Stimulated activated CD8-positive, alpha-beta memory T cell treated with anti-CD3 and anti-CD28 coated beads, Interleukin-15, amount 100 ng/mL, for 1 hour (primary cell): ENCODE data around the gene CASP10.

ENCODE experiments used
- DNase-seq: peaks from one replicate; pipeline ENCODE4 v3.0.0-alpha.2; 2020; ENCODE audit warnings: low read depth

CASP10 gene

GRCh38 chr2:201260302-201260800 is 77.4 kb downstream of the CASP10 start, which contains the start of gene CASP8:
TSS of gene CASP8 (plus strand) at chr2:201260536. CDS start at chr2:201266487, 5,951 bp downstream.
- DNase-seq, result peak; percentile 37

GRCh38 chr2:201261471-201261870 is 78.5 kb downstream of the CASP10 start:
- no peak for DNase-seq

GRCh38 chr2:201261906-201262305 is 79.0 kb downstream of the CASP10 start:
- DNase-seq, result no peak

GRCh38 chr2:201262718-201263117 is 79.8 kb downstream of the CASP10 start:
- DNase-seq, result no peak

GRCh38 chr2:201263779-201264178 is 80.8 kb downstream of the CASP10 start:
- no peak for DNase-seq

- DNase-seq, result no peak
Observed at GRCh38 chr2:201264472-201265173, 81.7 kb downstream of the CASP10 start.

GRCh38 chr2:201266629-201267028 is 83.7 kb downstream of the CASP10 start:
- no peak for DNase-seq

- DNase-seq, result no peak
Observed at GRCh38 chr2:201267278-201268030, 84.5 kb downstream of the CASP10 start.

GRCh38 chr2:201269764-201270163 is 86.8 kb downstream of the CASP10 start:
- DNase-seq, result no peak

GRCh38 chr2:201270293-201271001 is 87.5 kb downstream of the CASP10 start:
- DNase-seq, result no peak

- no peak for DNase-seq
Observed at GRCh38 chr2:201271917-201272316, 89.0 kb downstream of the CASP10 start.

GRCh38 chr2:201273330-201273983 is 90.5 kb downstream of the CASP10 start:
- DNase-seq, result no peak

GRCh38 chr2:201275069-201275468 is 92.1 kb downstream of the CASP10 start:
- no peak for DNase-seq

- DNase-seq, result no peak
Observed at GRCh38 chr2:201275990-201276389, 93.0 kb downstream of the CASP10 start.

GRCh38 chr2:201276511-201276910 is 93.6 kb downstream of the CASP10 start:
- DNase-seq, result no peak
